ENCODE measurements around the gene UMPS.
"Not testable (repeated sequence)": the region's sequence is repeated elsewhere in the genome, so short reads cannot be mapped to it uniquely, and the experiment has no call there.

The UMPS gene

GRCh38 chr3:124781476-124782376 lies 51.5 kb downstream of the UMPS start:
- DNase-seq = no peak

- DNase-seq = not testable (repeated sequence)
Observed at GRCh38 chr3:124782377-124782712, 52.1 kb downstream of the UMPS start.

GRCh38 chr3:124783696-124784095 lies 53.4 kb downstream of the UMPS start:
- DNase-seq = no peak

- no peak for DNase-seq
Observed at GRCh38 chr3:124784686-124785382, 54.6 kb downstream of the UMPS start.

GRCh38 chr3:124785973-124786372 lies 55.7 kb downstream of the UMPS start:
- no peak for DNase-seq

- DNase-seq = no peak
Observed at GRCh38 chr3:124786511-124787241, 56.4 kb downstream of the UMPS start.

GRCh38 chr3:124787476-124788195 lies 57.4 kb downstream of the UMPS start:
- DNase-seq = no peak

GRCh38 chr3:124788254-124788745 lies 58.0 kb downstream of the UMPS start:
- no peak for DNase-seq

- not testable (repeated sequence) for DNase-seq
Observed at GRCh38 chr3:124789103-124789502, 58.9 kb downstream of the UMPS start.

- no peak for DNase-seq
Observed at GRCh38 chr3:124791142-124791541, 60.9 kb downstream of the UMPS start.

GRCh38 chr3:124791639-124792151 lies 61.4 kb downstream of the UMPS start:
- no peak for DNase-seq

GRCh38 chr3:124792341-124793040 lies 62.2 kb downstream of the UMPS start:
- DNase-seq = no peak

GRCh38 chr3:124793054-124793739 lies 62.9 kb downstream of the UMPS start:
- no peak for DNase-seq

GRCh38 chr3:124796477-124796876 lies 66.2 kb downstream of the UMPS start:
- DNase-seq = no peak

GRCh38 chr3:124797426-124797945 lies 67.2 kb downstream of the UMPS start:
- no peak for DNase-seq

Data from GF-D8 (cell line).